Trophoblast cell (in vitro differentiated cells and primary cell): ENCODE results near the gene CCDC106.

ENCODE experiments used
- DNase-seq, 2 donors: peaks; one replicate each; pipeline ENCODE4 v3.0.0-alpha.2; 2016
- H2AFZ ChIP-seq: 2 replicates; pipeline ENCODE4 v1.6.1; 2013; ENCODE audit warnings: low read length, moderate library complexity, mild to moderate bottlenecking; ENCODE audit not compliant: insufficient read depth, poor library complexity
- H2AK5ac ChIP-seq: 2 replicates; pipeline ENCODE4 v1.6.1; 2013; ENCODE audit warnings: mild to moderate bottlenecking, low read length
- H2BK120ac ChIP-seq: 2 replicates; pipeline ENCODE4 v1.6.1; 2013; ENCODE audit warnings: low read length, mild to moderate bottlenecking, moderate library complexity; ENCODE audit not compliant: insufficient read depth, poor library complexity
- H2BK12ac ChIP-seq: 2 replicates; pipeline ENCODE4 v1.6.1; 2013; ENCODE audit warnings: mild to moderate bottlenecking, low read length, moderate library complexity
- H2BK5ac ChIP-seq: 2 replicates; pipeline ENCODE4 v1.6.1; 2013; ENCODE audit warnings: low read length, low read depth, moderate library complexity, mild to moderate bottlenecking; ENCODE audit not compliant: poor library complexity
- H3K14ac ChIP-seq: 2 replicates; pipeline ENCODE4 v1.6.1; 2013; ENCODE audit warnings: mild to moderate bottlenecking, low read length
- H3K18ac ChIP-seq: 2 replicates; pipeline ENCODE4 v1.6.1; 2013; ENCODE audit warnings: mild to moderate bottlenecking, low read length
- H3K23ac ChIP-seq: 2 replicates; pipeline ENCODE4 v1.6.1; 2013; ENCODE audit warnings: low read length
- H3K27ac ChIP-seq: 2 replicates; pipeline ENCODE4 v1.5.1; 2013; ENCODE audit warnings: low read depth, mild to moderate bottlenecking, inconsistent platforms, low read length, moderate library complexity
- H3K27me3 ChIP-seq: 2 replicates; pipeline ENCODE4 v1.6.1; 2013; ENCODE audit warnings: inconsistent platforms, mild to moderate bottlenecking, low read length, moderate library complexity; ENCODE audit not compliant: insufficient read depth
- H3K36me3 ChIP-seq, 2 experiments: 1 replicate in 1 of 2; 2 replicates in 1 of 2; pipeline ENCODE4 v1.6.1; 2013; ENCODE audit warnings: low read length in 2 of 2, mild to moderate bottlenecking in 2 of 2, moderate library complexity in 1 of 2; ENCODE audit not compliant: insufficient read depth in 2 of 2, control insufficient read depth in 1 of 2
- H3K4ac ChIP-seq: 2 replicates; pipeline ENCODE4 v1.6.1; 2013; ENCODE audit warnings: low read depth, mild to moderate bottlenecking, low read length, moderate library complexity
- H3K4me1 ChIP-seq, 2 experiments: 1 replicate in 1 of 2; 2 replicates in 1 of 2; pipeline ENCODE4 v1.6.1; 2013; ENCODE audit warnings: low read length in 2 of 2, mild to moderate bottlenecking in 2 of 2, moderate library complexity in 1 of 2; ENCODE audit not compliant: insufficient read depth in 2 of 2, control insufficient read depth in 1 of 2
- H3K4me2 ChIP-seq: 2 replicates; pipeline ENCODE4 v1.6.1; 2013; ENCODE audit warnings: inconsistent platforms, mild to moderate bottlenecking, low read length, moderate library complexity
- H3K4me3 ChIP-seq: 2 replicates; pipeline ENCODE4 v1.5.1; 2013; ENCODE audit warnings: mild to moderate bottlenecking, low read depth, low read length, inconsistent platforms
- H3K79me1 ChIP-seq: one replicate; pipeline ENCODE4 v1.6.1; 2013; ENCODE audit warnings: low read length
- H3K79me2 ChIP-seq: 2 replicates; pipeline ENCODE4 v1.6.1; 2013; ENCODE audit warnings: low read length, mild to moderate bottlenecking; ENCODE audit not compliant: control insufficient read depth, insufficient read depth, poor library complexity
- H3K9ac ChIP-seq: 2 replicates; pipeline ENCODE4 v1.6.1; 2013; ENCODE audit warnings: mild to moderate bottlenecking, low read length
- H3K9me3 ChIP-seq: 2 replicates; pipeline ENCODE4 v1.6.1; 2013; ENCODE audit warnings: low read depth, mild to moderate bottlenecking, control low read depth, inconsistent platforms, low read length; ENCODE audit not compliant: insufficient read depth
- H4K12ac ChIP-seq: 2 replicates; pipeline ENCODE4 v1.6.1; 2013; ENCODE audit warnings: low read depth, mild to moderate bottlenecking, low read length, moderate library complexity
- H4K8ac ChIP-seq: 2 replicates; pipeline ENCODE4 v1.6.1; 2013; ENCODE audit warnings: low read depth, mild to moderate bottlenecking, low read length, moderate library complexity
- H4K91ac ChIP-seq: one replicate; pipeline ENCODE4 v1.6.1; 2013; ENCODE audit warnings: low read depth, mild to moderate bottlenecking, low read length, moderate library complexity
- WGBS: extraction: QIAGEN DNeasy Blood & Tissue Kit; methylation state at CpG from one replicate; pipeline ENCODE4 v1.1.7; 2013; ENCODE audit warnings: missing lambda C conversion rate; ENCODE audit not compliant: insufficient read length, insufficient coverage; ENCODE audit errors: extremely low coverage; 5-methylcytosine and 5-hydroxymethylcytosine counted together

The CCDC106 gene

GRCh38 chr19:55649268-55650125 lies 1.5 kb downstream of the CCDC106 start:
- H3K18ac ChIP-seq: no peak overlapping the region
- no peak overlapping the region for H3K4me3 ChIP-seq
- peaks cover 29 to 31% of the 10 kb centered on the region in 2 experiments for H3K36me3 ChIP-seq
- peaks cover 12% of the 10 kb centered on the region for H3K79me2 ChIP-seq
- H3K9ac ChIP-seq: no peak overlapping the region
- no peak overlapping the region for H3K27ac ChIP-seq
- H2AK5ac ChIP-seq: no peak overlapping the region
- H4K12ac ChIP-seq: no peak overlapping the region
- no peaks in the 10 kb centered on the region for H3K9me3 ChIP-seq
- no peak overlapping the region for H2BK5ac ChIP-seq
- H2AFZ ChIP-seq: no peak overlapping the region
- no peak overlapping the region for H3K23ac ChIP-seq
- H2BK12ac ChIP-seq: no peak overlapping the region
- no peak overlapping the region for H3K4me2 ChIP-seq
- H4K91ac ChIP-seq: no peak overlapping the region
- WGBS: no CpG with 5 or more reads among the region's 17 CpGs
- H3K27me3 ChIP-seq: no peaks in the 10 kb centered on the region
- peaks cover 18% of the 10 kb centered on the region for H3K79me1 ChIP-seq
- H4K8ac ChIP-seq: no peak overlapping the region
- DNase-seq: no peak
- H3K4me1 ChIP-seq: peaks cover 1 to 11% of the 10 kb centered on the region in 2 experiments
- H3K4ac ChIP-seq: no peak overlapping the region
- H2BK120ac ChIP-seq: no peak overlapping the region
- H3K14ac ChIP-seq: no peak overlapping the region

- Histone ChIP-seq H3K23ac (no peak overlapping the region), H2BK5ac (no peak overlapping the region), H3K4me3 (no peak overlapping the region), H3K4me1 (peaks cover 0 to 8% of the 10 kb centered on the region in 2 experiments), H3K4me2 (no peak overlapping the region), H2BK12ac (no peak overlapping the region), H3K4ac (no peak overlapping the region), H4K91ac (no peak overlapping the region), H3K9me3 (no peaks in the 10 kb centered on the region), H3K9ac (no peak overlapping the region), H2AFZ (no peak overlapping the region), H3K14ac (no peak overlapping the region), H4K8ac (no peak overlapping the region), H3K27me3 (no peaks in the 10 kb centered on the region), H3K36me3 (peaks cover 23 to 24% of the 10 kb centered on the region in 2 experiments), H3K27ac (no peak overlapping the region), H3K79me1 (peaks cover 22% of the 10 kb centered on the region), H3K18ac (no peak overlapping the region), H4K12ac (no peak overlapping the region), H2AK5ac (no peak overlapping the region), H3K79me2 (peaks cover 15% of the 10 kb centered on the region), H2BK120ac (no peak overlapping the region)
- WGBS: no CpG with 5 or more reads among the region's 4 CpGs
- no peak for DNase-seq
Measured at GRCh38 chr19:55650126-55650557, 2.1 kb downstream of the CCDC106 start.

DNA sequence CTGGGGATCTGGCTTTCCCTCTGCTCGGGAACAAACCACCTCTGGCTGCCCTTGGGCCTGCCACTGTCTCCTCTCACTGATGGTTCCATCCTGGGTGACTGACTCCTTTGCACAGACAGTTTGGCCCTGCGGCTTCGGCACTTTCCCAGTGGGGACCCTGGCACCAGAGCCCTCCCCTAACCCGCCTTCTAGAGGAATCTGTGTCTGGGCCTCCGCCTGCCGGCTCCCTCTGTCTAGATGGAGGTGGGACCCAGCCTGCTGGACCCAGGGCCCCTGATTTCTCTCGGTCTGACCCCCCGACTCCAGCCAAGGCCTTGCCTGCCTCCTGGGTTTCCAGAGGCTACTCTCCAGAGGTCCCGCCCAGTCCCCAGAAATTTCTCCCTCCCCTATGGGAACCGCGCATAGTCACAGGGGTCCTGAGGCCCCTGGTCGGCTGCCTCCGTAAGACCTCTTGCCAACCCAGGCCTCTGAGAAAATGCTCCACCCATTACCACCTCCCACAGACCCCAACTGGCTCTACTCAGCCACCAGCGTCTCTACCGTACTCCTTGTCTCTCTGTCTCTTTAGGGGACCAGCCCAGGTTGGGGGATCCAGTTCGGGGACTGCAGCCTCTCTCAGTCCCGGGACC lies 2.7 kb downstream of the CCDC106 start:
- no peaks in the 10 kb centered on the region for H3K27me3 ChIP-seq
- H2BK120ac ChIP-seq: no peak overlapping the region
- no peak overlapping the region for H3K4me3 ChIP-seq
- H3K18ac ChIP-seq: no peak overlapping the region
- H2BK5ac ChIP-seq: no peak overlapping the region
- no peak for DNase-seq
- WGBS: no CpG with 5 or more reads among the region's 17 CpGs
- H3K4ac ChIP-seq: no peak overlapping the region
- no peak overlapping the region for H4K12ac ChIP-seq
- no peak overlapping the region for H4K91ac ChIP-seq
- H3K14ac ChIP-seq: no peak overlapping the region
- peaks cover 18 to 20% of the 10 kb centered on the region in 2 experiments for H3K36me3 ChIP-seq
- no peak overlapping the region for H3K27ac ChIP-seq
- H3K9ac ChIP-seq: no peak overlapping the region
- H3K23ac ChIP-seq: no peak overlapping the region
- H2AFZ ChIP-seq: no peak overlapping the region
- no peak overlapping the region for H3K4me2 ChIP-seq
- H3K4me1 ChIP-seq: peaks cover 0 to 8% of the 10 kb centered on the region in 2 experiments
- H3K79me1 ChIP-seq: peaks cover 25% of the 10 kb centered on the region
- no peaks in the 10 kb centered on the region for H3K9me3 ChIP-seq
- H2AK5ac ChIP-seq: no peak overlapping the region
- H2BK12ac ChIP-seq: no peak overlapping the region
- peaks cover 21% of the 10 kb centered on the region for H3K79me2 ChIP-seq
- H4K8ac ChIP-seq: no peak overlapping the region

- Histone ChIP-seq H3K36me3 (peaks cover 18 to 20% of the 10 kb centered on the region in 2 experiments), H3K4me3 (no peak overlapping the region), H3K27ac (no peak overlapping the region), H2BK12ac (no peak overlapping the region), H3K79me2 (peaks cover 26% of the 10 kb centered on the region), H2AFZ (no peak overlapping the region), H3K79me1 (peaks cover 25% of the 10 kb centered on the region), H3K14ac (no peak overlapping the region), H3K18ac (no peak overlapping the region), H3K4me1 (peaks cover 0 to 8% of the 10 kb centered on the region in 2 experiments), H4K8ac (no peak overlapping the region), H3K23ac (no peak overlapping the region), H2BK5ac (no peak overlapping the region), H3K9me3 (no peaks in the 10 kb centered on the region), H3K4me2 (no peak overlapping the region), H2AK5ac (no peak overlapping the region), H3K4ac (no peak overlapping the region), H4K91ac (no peak overlapping the region), H2BK120ac (no peak overlapping the region), H3K9ac (no peak overlapping the region), H4K12ac (no peak overlapping the region), H3K27me3 (no peaks in the 10 kb centered on the region)
- WGBS: no CpG with 5 or more reads among the region's 18 CpGs
- DNase-seq: no peak
Measured at GRCh38 chr19:55651236-55651635, 3.2 kb downstream of the CCDC106 start.
